Activated T-cell treated with anti-CD3 and anti-CD28 coated beads, Interleukin-2, amount 50 U/mL, for 72 hours (primary cell): ENCODE data around the gene DAG1. TPM values are rescaled to one million over a fixed set of nuclear protein-coding genes. Genes with fewer than 3 reads are reported as not detected.

Source experiments
- ATAC-seq, 2 donors: fragments of 150-1000 bp; cut with Tn5 transposase; replicated peaks in 1 of 2; 2 replicates each; pipeline ENCODE4 v1.10.0; 2021; ENCODE audit warnings: moderate library complexity in 2 of 2, mild to moderate bottlenecking in 1 of 2
- DNase-seq, 2 donors: peaks; one replicate each; pipeline ENCODE4 v3.0.0; 2021 to 2022; ENCODE audit warnings: mixed read lengths in 1 of 2
- H3K27ac Mint-ChIP-seq: one replicate; pipeline ENCODE4 v1.8.0; 2022; ENCODE audit warnings: mild to moderate bottlenecking, moderate library complexity, mixed read lengths
- H3K27me3 Mint-ChIP-seq: one replicate; pipeline ENCODE4 v1.8.0; 2022; ENCODE audit warnings: low read depth, mixed read lengths
- H3K36me3 Mint-ChIP-seq, 2 donors: one replicate each; pipeline ENCODE4 v1.8.0; 2022; ENCODE audit warnings: mixed read lengths in 2 of 2, mild to moderate bottlenecking in 1 of 2; ENCODE audit not compliant: insufficient read depth in 2 of 2
- H3K4me1 Mint-ChIP-seq: one replicate; pipeline ENCODE4 v1.8.0; 2022; ENCODE audit warnings: low read depth, mixed read lengths
- H3K4me3 Mint-ChIP-seq, 2 donors: one replicate each; pipeline ENCODE4 v1.8.0; 2022; ENCODE audit warnings: mild to moderate bottlenecking in 2 of 2, mixed read lengths in 2 of 2, moderate library complexity in 2 of 2
- H3K9me3 Mint-ChIP-seq, 2 donors: one replicate each; pipeline ENCODE4 v1.8.0; 2022; ENCODE audit warnings: mixed read lengths in 2 of 2
- total RNA-seq, 2 donors: library from RNA; stranded (reverse); gene quantifications; one replicate each; pipeline ENCODE4 v1.2.3, GENCODE V29; 2022

The DAG1 gene
- total RNA-seq, 2 donors from 2014 or later, result 9.1 to 10.3 TPM

DNA sequence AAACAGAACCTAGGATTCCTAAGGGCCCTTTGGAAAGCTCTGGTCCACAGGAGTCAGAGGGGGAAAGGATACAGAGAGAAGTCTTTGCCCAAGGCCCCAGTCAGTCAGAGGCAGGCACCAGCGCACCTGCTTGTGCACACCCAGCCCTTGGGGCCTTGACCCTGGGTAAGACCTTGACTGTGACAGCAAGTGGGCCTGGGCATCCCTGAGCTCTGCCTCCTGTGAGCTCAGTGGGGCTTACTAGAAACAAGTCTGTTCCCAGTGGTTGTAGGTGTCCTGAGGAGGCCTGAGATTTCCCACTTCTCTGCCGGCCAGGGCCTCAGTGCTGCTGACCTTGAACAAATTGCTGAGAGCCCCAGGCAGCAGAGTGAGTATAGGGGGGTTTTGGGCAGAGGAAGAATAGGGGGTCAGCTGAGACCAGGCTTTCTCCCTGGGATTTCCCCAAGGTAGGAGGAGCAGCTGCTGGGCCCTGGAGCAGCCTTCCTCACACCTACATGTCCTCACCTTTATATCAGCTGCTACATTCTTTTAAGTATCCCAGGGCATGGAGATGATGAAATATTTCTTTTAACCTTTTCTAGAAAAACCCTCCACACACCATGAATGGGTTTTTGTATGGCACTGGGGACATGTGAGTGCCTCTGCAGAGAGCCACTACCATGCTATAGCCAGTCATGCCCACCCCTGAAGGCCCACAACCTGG is 9.7 kb upstream of the DAG1 start:
- Mint-ChIP-seq H3K4me1 (no peaks in the 10 kb centered on the region), H3K27ac (no peak overlapping the region), H3K9me3 (no peaks in the 10 kb centered on the region), H3K36me3 (no peaks in the 10 kb centered on the region), H3K27me3 (no peaks in the 10 kb centered on the region), H3K4me3 (no peak overlapping the region)
- DNase-seq (no peak), ATAC-seq (no peak)

DNA sequence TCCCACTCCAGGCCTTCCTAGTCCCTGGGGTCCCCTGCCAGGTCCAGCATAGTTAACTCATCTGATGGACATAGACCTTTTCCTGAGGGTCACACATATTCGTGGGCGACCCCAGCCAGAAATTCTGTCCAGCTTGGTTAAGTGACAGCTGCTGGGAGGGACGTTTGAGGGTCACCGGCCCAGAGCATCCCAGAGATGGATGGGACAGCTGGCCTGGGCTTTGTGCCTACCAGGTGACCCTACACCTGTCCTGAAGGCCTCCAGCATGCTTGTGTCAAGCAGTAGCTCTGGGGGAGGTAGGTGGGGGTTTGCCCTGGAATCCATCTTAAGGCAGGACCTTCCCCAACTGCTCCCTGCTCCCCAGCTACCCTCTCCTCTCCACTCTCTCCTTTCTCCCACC is 9.1 kb upstream of the DAG1 start:
- Mint-ChIP-seq H3K4me3 (no peak overlapping the region), H3K36me3 (no peaks in the 10 kb centered on the region), H3K27me3 (no peaks in the 10 kb centered on the region), H3K4me1 (no peaks in the 10 kb centered on the region), H3K27ac (no peak overlapping the region), H3K9me3 (no peaks in the 10 kb centered on the region)
- ATAC-seq (no peak), DNase-seq (no peak)

DNA sequence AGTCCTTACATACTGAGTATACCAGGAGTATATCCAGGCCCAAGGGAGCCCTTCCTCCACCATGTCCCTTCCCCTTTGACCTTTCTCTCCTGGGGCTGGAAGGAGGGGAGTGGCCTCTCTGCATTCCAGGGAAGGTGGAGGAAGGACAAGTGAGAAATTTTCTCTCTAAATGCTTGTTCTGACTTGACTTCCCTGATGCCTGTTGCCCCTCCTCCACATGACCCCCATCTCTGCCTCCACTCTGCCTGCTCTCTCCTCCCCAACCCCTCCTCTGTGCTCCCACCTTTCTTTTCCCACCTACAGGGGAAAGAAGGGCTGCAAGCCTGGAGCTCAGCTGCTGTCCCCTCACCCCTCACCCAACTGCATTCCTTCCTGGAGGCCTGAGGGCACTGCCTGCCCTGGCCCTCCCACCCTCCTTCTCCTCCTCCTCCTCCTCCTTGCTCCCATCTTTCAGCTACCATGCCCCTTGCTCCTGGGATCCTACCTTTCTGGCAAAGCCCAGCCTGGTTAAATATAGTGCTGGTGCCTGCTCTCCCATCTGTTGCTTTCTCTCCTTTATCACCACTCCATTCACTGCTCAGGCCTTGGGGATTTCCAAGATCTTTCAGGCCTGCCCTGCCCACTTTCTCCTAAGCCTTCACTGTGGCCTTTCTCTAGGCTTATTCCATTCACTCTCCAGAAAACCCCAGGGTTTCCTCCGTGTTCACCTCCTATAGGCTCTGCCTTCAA is 8.5 kb upstream of the DAG1 start:
- Mint-ChIP-seq H3K4me3 (no peak overlapping the region), H3K27ac (no peak overlapping the region), H3K27me3 (no peaks in the 10 kb centered on the region), H3K4me1 (no peaks in the 10 kb centered on the region), H3K36me3 (no peaks in the 10 kb centered on the region), H3K9me3 (no peaks in the 10 kb centered on the region)
- DNase-seq (no peak), ATAC-seq (no peak)

GRCh38 chr3:49462222-49462621 is 7.8 kb upstream of the DAG1 start:
- H3K9me3 Mint-ChIP-seq, result no peaks in the 10 kb centered on the region
- ATAC-seq (peak in 1 of 2 donors; percentile 47), DNase-seq (no peak)
- no peaks in the 10 kb centered on the region for H3K27me3 Mint-ChIP-seq
- H3K36me3 Mint-ChIP-seq, result no peaks in the 10 kb centered on the region
- no peak overlapping the region for H3K27ac Mint-ChIP-seq
- H3K4me1 Mint-ChIP-seq, result no peaks in the 10 kb centered on the region
- no peak overlapping the region for H3K4me3 Mint-ChIP-seq

- DNase-seq (no peak), ATAC-seq (no peak)
- no peaks in the 10 kb centered on the region for H3K27me3 Mint-ChIP-seq
- peaks cover 6% of the 10 kb centered on the region for H3K4me1 Mint-ChIP-seq
- H3K27ac Mint-ChIP-seq, result no peak overlapping the region
- no peaks in the 10 kb centered on the region for H3K9me3 Mint-ChIP-seq
- H3K36me3 Mint-ChIP-seq, result no peaks in the 10 kb centered on the region
- H3K4me3 Mint-ChIP-seq, result no peak overlapping the region
These were observed 4.6 kb upstream of the DAG1 start for GRCh38 chr3:49465270-49466034.

- ATAC-seq (no peak), DNase-seq (no peak)
- no peak overlapping the region for H3K4me3 Mint-ChIP-seq
- no peaks in the 10 kb centered on the region for H3K27me3 Mint-ChIP-seq
- peaks cover 9% of the 10 kb centered on the region for H3K4me1 Mint-ChIP-seq
- no peaks in the 10 kb centered on the region for H3K9me3 Mint-ChIP-seq
- no peak overlapping the region for H3K27ac Mint-ChIP-seq
- no peaks in the 10 kb centered on the region for H3K36me3 Mint-ChIP-seq
These were observed 4.0 kb upstream of the DAG1 start for GRCh38 chr3:49466085-49466484.

DNA sequence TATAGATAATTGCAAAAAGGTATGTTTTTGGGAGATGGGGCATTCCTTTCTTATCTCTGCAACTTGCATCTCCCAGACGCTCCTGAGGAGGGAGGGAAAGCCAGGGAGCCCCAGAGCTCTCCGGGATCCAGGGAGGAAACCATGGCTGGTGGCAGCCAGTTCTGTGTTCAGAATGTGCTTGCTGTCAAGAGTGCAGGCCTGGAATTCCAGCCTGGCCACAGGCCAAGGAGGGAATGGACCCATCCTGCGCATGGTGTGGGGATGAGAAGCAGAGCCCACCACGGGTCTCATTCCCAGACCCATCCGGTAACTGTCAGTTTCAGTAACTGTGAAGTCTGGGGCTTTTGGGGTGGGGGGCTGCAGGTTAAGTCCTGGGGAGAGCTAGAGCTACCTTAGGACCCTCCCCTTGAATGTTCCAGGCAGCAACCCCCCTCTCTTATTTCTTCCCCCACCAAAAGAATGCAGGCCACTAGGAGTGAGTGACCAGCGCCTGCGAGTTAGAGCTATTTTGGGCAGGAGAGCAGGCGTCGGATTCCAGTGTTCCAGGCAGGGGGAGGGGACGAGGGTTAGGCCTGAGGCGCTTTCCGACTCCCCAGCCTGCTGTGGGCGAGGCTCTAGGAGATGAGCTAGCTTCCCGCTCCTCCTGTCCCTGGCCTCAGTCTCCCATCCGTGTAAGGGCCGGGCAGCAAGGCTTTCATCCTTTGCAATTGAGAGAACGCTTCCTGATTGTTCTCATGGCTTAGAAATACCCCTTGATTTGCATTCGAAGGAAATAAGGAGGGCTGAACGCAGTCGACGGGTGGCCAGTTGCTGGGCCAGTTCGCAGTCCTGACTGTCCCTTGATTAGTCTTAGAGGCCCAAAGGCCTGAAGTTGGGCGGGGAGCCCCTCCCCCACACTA is 781 bp upstream of the DAG1 start:
- H3K27ac Mint-ChIP-seq, result peak overlapping the region; percentile 74
- peaks cover 0 to 2% of the 10 kb centered on the region in 2 donors for H3K36me3 Mint-ChIP-seq
- H3K27me3 Mint-ChIP-seq, result no peaks in the 10 kb centered on the region
- DNase-seq (no peak), ATAC-seq (no peak)
- H3K4me3 Mint-ChIP-seq, result peak overlapping the region; percentile 93 to 98
- H3K4me1 Mint-ChIP-seq, result peaks cover 26% of the 10 kb centered on the region
- no peaks in the 10 kb centered on the region for H3K9me3 Mint-ChIP-seq

DNA sequence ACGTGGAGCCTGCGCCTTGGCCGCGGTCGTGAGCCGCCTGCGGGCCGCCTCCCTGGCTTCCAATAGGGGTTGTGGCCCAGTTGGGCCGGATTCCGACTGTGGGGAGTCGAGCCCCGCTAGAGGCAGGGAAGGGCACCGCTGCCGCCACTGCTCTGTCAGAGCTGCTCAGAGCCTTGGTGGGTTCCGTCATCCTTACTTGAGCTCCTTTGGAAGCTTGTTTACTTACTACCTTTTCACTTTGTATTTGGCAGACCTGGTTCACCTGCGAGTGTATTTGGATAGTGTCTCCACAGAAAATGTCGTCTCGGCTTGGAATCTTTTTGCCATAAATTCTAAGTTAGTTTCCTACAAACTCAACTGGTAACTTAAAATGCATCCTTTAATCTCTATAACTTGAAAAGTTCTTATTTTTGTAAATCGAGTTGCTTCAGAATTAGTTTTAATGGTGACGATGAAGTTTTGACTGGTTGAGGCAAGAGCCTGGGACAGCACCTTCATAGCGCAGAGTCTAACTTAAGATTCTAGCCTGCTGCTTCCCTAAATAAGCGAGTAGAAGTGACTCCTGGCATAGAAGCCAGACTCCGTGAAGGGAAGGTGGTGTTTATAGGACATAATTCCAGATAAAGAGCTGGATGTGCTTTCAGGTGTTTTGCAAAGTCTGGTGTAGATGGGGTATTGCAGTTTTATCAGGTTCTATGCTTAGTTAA is 800 bp downstream of the DAG1 start:
- Mint-ChIP-seq H3K27ac (peak overlapping the region; percentile 96), H3K36me3 (peaks cover 1 to 2% of the 10 kb centered on the region in 2 donors)
- ATAC-seq, result peak; percentile 24 to 27

DNA sequence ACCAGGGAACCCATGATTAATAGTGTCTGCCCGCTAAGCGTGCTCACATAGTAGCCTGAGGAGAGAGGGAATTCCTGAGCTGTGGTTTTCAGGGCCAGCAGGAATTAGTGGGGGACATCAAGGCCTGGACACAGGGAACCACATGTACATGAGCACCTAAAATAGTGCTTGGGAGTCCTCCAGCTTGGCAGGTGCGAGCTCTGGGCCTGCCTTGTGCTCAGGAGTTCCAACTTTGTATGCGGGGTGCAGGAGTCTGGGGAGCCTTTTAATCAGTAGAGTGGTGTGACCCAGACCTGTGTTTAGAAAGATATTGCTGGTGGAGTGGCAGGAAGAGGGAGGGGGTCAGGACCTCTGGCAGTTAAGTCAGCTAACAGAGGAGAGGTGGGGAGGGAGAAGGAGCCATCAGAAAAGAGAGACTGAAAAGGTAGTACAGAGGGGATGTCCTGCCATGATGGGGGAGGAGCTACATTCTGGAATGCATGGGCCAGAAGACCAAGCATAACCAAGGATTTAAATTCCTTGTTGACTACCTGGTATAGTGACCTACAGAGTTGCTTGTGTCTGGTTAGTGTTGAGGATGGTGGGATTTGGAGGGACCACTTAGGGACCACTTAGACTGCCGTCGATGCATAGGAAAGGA is 1.9 kb downstream of the DAG1 start:
- Mint-ChIP-seq H3K4me3 (peak overlapping the region; percentile 86 to 99), H3K4me1 (peaks cover 43% of the 10 kb centered on the region), H3K36me3 (peaks cover 1 to 5% of the 10 kb centered on the region in 2 donors), H3K27me3 (no peaks in the 10 kb centered on the region), H3K27ac (peak overlapping the region; percentile 96), H3K9me3 (no peaks in the 10 kb centered on the region)
- ATAC-seq (no peak), DNase-seq (no peak)

More for the DNA sequence above, 800 bp downstream of the DAG1 start:
- DNase-seq, result no peak
- Mint-ChIP-seq H3K4me1 (peaks cover 34% of the 10 kb centered on the region), H3K4me3 (peak overlapping the region; percentile 86 to 99), H3K9me3 (no peaks in the 10 kb centered on the region), H3K27me3 (no peaks in the 10 kb centered on the region)

- Mint-ChIP-seq H3K27ac (no peak overlapping the region), H3K4me3 (no peak overlapping the region), H3K4me1 (peaks cover 29% of the 10 kb centered on the region), H3K27me3 (no peaks in the 10 kb centered on the region), H3K36me3 (peaks cover 5 to 11% of the 10 kb centered on the region in 2 donors), H3K9me3 (no peaks in the 10 kb centered on the region)
- peak; percentile 37 to 46 for DNase-seq
- peak; percentile 71 to 86 for ATAC-seq
These were observed 6.5 kb downstream of the DAG1 start for GRCh38 chr3:49476563-49476962.

DNA sequence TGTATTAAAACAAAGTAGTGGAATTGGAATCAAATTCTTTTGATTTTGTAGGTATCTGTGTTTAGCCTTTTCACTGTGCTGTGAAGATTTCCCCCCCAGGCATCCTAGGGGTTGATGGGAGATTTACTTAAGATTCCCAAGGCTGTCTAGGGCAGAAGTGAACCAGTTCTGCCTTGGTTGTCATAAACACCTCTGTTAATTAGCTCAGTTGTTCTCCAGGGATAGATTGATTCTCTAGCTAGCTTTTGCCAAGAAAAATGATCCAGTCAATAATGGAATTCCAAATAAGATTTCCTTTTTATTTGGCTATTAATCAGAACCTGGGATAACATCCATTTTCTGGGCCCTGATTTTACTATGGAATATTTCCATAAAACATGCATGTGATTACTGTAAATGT is 12.7 kb downstream of the DAG1 start:
- Mint-ChIP-seq H3K4me1 (no peaks in the 10 kb centered on the region), H3K27me3 (no peaks in the 10 kb centered on the region), H3K9me3 (no peaks in the 10 kb centered on the region), H3K4me3 (no peak overlapping the region), H3K36me3 (peaks cover 0 to 4% of the 10 kb centered on the region in 2 donors), H3K27ac (no peak overlapping the region)
- DNase-seq (no peak), ATAC-seq (no peak)

GRCh38 chr3:49484471-49484870 is 14.4 kb downstream of the DAG1 start:
- H3K27me3 Mint-ChIP-seq, result no peaks in the 10 kb centered on the region
- no peaks in the 10 kb centered on the region for H3K4me1 Mint-ChIP-seq
- H3K4me3 Mint-ChIP-seq, result no peak overlapping the region
- no peaks in the 10 kb centered on the region for H3K36me3 Mint-ChIP-seq
- no peaks in the 10 kb centered on the region for H3K9me3 Mint-ChIP-seq
- H3K27ac Mint-ChIP-seq, result no peak overlapping the region
- ATAC-seq (no peak), DNase-seq (no peak)
